22Rv1 (cell line): ENCODE measurements around the gene CRKL.

Source experiments
- CTCF ChIP-seq: fragments of 450-650 bp; IDR thresholded peaks from 2 replicates; pipeline ENCODE4 v1.5.1; 2017; ENCODE audit warnings: mild to moderate bottlenecking
- ZFX ChIP-seq: fragments of 450-650 bp; IDR thresholded peaks from 2 replicates; pipeline ENCODE4 v1.6.1; 2017; ENCODE audit warnings: antibody characterized with exemption, borderline replicate concordance

DNA sequence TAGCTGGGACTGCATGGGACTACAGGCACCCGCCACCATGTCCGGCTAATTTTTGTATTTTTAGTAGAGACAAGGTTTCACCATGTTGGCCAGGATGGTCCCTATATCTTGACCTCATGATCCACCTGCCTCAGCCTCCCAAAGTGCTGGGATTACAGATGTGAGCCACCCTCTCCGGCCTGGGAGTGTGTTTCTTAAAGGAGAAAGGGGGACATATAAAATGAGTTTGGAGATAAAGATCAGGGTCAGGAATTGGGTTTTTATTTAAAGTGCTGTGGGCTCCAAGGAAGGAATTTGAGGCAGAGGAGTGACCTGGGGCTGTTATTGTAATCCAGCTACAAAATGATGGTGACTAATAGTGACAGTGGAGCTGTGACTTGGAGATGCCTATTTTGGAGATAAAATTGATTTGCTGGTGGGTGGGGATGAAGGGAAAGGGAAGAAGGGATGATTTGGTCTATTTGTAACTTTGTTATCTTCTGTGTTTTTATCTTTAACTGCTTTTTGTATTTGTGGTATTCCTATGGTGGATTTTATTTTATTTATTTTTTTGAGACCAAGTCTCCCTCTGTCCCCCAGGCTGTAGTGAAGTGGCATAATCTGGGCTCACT is 5.0 kb downstream of the CRKL start:
- TF ChIP-seq CTCF (no peak), ZFX (no peak)
